Measurements from ENCODE around the gene PRLHR.
"Not testable (repeated sequence)": the region's sequence is repeated elsewhere in the genome, so short reads cannot be mapped to it uniquely, and the experiment has no call there.

Gene PRLHR

DNA sequence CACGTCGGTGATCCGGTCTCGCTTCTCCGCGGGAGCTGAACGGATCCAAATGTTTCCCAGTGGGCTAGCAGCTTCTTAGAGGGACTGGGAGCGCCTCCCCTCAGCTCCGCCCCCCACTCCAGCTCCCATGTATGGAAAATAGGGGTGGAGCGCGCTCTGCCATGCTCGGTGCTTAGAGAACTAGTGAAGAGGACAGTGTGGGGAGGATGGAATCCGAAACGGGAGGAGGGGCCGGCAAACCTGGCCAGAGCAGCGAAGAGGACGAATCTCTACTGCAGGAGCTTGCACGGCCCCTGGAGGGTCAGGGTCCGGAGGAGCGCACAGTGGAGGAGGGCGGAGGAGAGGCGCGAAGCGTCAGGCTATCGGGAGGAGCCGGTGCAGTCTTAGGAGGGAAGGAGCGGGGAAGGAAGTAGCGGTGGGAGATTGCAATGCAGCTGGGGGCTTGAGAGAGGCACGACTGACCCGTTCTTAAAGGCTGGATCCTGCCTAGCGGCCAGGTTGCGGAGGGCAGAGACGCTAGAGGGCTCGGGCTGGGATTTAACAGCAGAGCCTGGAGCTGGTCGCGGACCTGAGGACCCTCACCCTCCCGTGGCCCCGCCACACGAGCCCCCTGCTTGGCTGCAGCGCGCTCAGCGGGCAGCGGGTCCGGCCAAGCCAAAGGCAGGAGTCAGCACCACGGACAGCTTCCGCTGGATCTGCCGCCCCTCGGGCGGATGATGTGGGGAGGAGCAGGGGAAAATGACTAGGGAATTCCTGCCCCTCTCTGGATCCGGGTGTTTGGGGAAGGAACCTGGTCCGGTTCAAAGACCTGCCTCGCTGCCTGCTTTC, at the start of gene PRLHR:
Gene PRLHR (minus strand): TSS at position 51 of the 828 bp plus-strand sequence. CDS start 404 bp downstream, outside the sequence.
- no peak for DNase-seq (ENCODE audit: low read depth in 2 of 2, low spot score in 1 of 2)

DNA sequence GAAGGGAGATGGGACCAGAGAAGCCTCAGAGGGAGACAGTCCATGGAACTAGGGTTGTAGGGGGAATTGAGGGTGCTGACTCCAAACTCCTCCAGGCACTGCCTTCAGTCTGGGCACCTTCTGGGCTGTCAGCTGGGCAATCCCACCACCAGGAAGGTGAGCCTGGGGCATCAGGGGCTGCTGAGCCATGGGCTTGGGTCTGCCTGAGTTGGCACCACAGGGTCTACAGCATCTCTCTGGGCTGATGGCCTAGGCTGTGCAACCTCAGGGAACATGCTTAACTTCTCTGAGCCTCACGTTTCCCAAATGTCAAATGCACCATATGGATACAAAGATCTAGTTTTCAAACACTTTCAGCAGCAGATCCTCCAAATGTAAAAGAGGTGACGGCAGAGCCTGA, 46.8 kb upstream of the PRLHR start:
- DNase-seq (ENCODE audit: low read depth in 2 of 2, low spot score in 1 of 2), result no peak

DNA sequence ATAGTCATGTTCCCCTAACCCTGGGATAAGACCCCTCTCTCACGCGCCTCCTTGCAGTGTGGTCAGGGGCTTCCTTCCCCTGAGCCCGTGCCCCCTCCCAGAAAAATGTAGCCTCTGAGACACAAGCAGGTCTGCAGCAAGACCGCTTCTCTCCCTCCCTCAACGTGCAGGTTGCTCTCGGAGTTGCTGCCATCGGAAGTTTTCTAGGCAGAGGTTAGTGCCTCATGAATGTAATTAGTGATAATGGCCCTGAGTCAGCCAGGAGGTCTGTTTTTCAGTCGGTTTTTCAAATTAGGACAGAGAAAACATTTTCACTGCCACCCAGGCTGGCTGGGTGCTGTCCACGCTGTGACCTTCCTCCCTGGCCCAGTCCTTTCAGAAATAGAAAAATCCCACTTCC, 43.2 kb upstream of the PRLHR start:
- DNase-seq (ENCODE audit: low read depth in 2 of 2, low spot score in 1 of 2), result no peak

- no peak for DNase-seq (ENCODE audit: low read depth in 2 of 2, low spot score in 1 of 2)
Observed at GRCh38 chr10:118635674-118636402, 40.4 kb upstream of the PRLHR start.

DNA sequence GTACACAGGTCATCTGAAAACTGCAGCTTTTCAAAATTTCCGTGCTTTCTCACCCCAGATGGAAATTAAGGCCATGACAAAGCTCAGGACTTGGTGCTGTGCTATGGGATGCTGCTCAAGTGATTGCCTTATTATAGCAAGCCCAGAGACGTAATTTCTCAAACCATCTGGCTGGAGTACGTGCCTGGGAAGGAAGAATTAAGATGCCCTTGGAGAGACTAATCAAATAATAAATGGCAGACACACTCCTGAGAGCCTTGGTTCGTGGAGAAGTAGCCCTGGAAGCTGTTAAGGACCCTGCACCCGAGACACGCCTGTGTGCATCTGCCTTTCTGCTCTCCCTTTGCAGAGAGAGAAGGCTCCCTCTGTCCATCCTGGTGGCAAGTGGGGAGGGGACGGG, 38.3 kb upstream of the PRLHR start:
- DNase-seq (ENCODE audit: low read depth in 2 of 2, low spot score in 1 of 2), result no peak

DNA sequence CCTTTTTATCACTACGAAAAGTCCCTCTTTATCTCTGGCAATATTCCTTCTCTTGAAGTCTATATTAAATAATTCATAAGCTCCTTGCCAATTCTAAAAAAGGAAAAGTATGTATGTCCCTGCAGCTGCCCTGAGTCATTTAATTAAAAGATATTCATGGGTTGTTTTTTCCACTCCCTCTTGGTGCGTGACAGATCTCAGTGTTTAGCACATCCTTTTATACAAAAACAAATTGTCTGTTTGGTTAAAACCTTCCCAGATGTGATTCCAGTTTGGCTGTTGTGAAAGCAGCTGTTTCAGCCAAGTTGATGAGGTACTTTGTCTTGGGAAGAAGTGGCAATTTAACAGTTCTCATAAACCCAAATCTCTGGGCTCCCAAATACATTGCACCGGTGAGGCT, 33.8 kb upstream of the PRLHR start:
- no peak for DNase-seq (ENCODE audit: low read depth in 2 of 2, low spot score in 1 of 2)

DNA sequence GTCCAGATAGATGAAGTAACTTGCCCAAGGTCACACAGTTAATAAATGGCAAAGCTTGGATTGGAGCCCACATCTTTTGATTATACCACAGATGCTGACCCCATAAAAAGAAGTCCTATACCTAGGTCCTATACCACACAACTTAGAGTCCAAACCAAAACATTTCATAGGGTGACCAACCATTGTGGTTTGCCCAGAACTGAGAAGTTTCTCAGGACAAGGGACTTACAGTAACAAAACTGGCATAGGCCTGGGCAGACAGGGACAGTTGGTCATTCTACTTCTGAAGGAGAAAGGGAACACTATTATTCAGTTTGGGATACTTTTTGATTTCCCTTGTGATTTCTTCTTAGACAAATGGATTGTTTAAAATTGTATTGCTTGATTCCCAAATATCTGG, 32.9 kb upstream of the PRLHR start:
- no peak for DNase-seq (ENCODE audit: low read depth in 2 of 2, low spot score in 1 of 2)

GRCh38 chr10:118626953-118627352, 31.5 kb upstream of the PRLHR start:
- DNase-seq (ENCODE audit: low read depth in 2 of 2, low spot score in 1 of 2), result no peak

DNA sequence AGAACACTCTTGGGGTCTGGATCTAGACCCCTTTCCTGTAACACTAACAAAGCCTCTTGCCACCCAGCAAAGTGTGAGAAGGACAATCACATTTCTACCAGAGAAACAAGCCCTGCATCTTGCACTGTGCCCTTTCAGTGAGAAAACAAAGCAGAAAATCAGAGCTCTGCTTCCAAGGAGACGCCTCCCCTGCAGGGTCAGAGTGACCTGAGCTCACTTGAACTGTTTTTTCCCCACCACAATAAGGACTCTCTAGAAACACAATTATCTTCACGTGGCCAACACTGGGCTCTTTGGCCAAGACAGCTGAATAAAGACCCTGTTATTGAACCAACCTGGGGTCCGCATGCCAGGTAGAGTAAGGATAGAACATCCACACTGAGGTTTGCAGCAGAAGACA, 30.1 kb upstream of the PRLHR start:
- DNase-seq (ENCODE audit: low read depth in 2 of 2, low spot score in 1 of 2), result no peak

DNA sequence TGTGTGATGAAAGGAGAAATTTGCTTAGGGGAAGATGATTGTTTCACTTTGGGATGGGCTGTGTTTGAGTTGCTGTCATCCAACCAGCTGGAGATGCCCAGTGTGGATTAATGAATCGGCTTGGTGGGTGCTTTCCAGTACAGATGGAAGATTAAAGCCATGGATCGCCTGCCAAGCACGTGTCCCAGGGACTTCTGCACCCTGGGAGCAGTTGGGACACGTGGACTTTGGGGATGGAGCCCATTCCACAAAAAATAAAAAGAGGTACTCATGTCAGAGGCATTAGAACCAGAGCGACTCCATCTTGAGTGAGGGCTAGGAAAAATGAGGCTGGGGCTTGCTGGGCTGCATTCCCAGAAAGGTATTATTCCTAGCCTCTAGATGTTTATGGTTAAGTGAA, 29.3 kb upstream of the PRLHR start:
- DNase-seq (ENCODE audit: low read depth in 2 of 2, low spot score in 1 of 2), result no peak

DNA sequence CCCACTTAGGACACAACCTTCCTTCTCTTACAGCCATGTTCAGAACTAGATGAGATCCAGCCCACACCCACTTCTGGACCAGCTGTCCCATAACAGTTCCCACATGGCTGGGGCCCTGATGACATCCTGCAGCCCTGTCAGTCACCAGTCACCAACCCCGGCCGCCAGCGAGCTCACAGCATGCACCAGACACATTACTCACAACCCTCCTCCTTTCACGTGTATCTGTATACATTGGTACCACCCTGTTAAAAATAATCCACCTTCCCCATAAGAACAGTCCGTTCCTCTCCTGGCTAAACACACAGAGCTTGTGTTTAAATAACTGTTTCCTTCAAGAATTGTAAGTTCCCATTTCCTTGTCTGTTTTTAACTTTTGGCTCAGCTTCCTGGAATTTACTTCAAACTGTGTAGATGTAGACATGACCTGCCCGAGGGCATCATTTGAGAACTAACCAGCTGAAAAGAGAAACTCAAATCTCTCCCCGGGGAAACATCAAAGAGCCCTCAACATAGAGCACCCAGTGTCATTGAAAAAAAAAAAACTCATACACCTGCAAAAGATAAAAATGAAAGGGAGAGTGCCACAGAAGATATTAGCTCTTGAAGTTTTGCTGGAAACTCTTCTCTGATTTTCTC, 26.0 kb upstream of the PRLHR start:
- DNase-seq (ENCODE audit: low read depth in 2 of 2, low spot score in 1 of 2), result no peak

- DNase-seq (ENCODE audit: low read depth in 2 of 2, low spot score in 1 of 2), result not testable (repeated sequence)
Observed at GRCh38 chr10:118613863-118614262, 18.4 kb upstream of the PRLHR start.

GRCh38 chr10:118610577-118610976, 15.1 kb upstream of the PRLHR start:
- DNase-seq (ENCODE audit: low read depth in 2 of 2, low spot score in 1 of 2), result no peak

GRCh38 chr10:118607768-118608354, 12.4 kb upstream of the PRLHR start:
- DNase-seq (ENCODE audit: low read depth in 2 of 2, low spot score in 1 of 2), result no peak

GRCh38 chr10:118605694-118606093, 10.2 kb upstream of the PRLHR start:
- no peak for DNase-seq (ENCODE audit: low read depth in 2 of 2, low spot score in 1 of 2)

- no peak for DNase-seq (ENCODE audit: low read depth in 2 of 2, low spot score in 1 of 2)
Observed at GRCh38 chr10:118596426-118597124, 1.1 kb upstream of the PRLHR start.

GRCh38 chr10:118595064-118595420, 406 bp downstream of the PRLHR start:
- DNase-seq (ENCODE audit: low read depth in 2 of 2, low spot score in 1 of 2), result no peak

GRCh38 chr10:118594392-118595063, 920 bp downstream of the PRLHR start:
- DNase-seq (ENCODE audit: low read depth in 2 of 2, low spot score in 1 of 2), result no peak

- no peak for DNase-seq (ENCODE audit: low read depth in 2 of 2, low spot score in 1 of 2)
Observed at GRCh38 chr10:118592675-118593330, 2.6 kb downstream of the PRLHR start.

GRCh38 chr10:118590334-118590733, 5.1 kb downstream of the PRLHR start:
- no peak for DNase-seq (ENCODE audit: low read depth in 2 of 2, low spot score in 1 of 2)

All from stimulated activated CD8-positive, alpha-beta memory T cell treated with anti-CD3 and anti-CD28 coated beads, Interleukin-4, amount 100 ng/mL, for 4 hours (primary cell).